Head of caudate nucleus (tissue), 42 donors: ENCODE results near the gene FAM177B.

Source experiments
- DNase-seq, 42 donors: peaks; one replicate each; pipeline versions ENCODE4 v3.0.0 to v3.0.0-alpha.2; 2020 to 2021; ENCODE audit warnings: mixed read lengths in 7 of 42
- intact Hi-C: fragments of 100-400 bp; cut with DNase I; formaldehyde crosslinking; loops from one replicate; pipeline ENCODE4 v1.15.0; 2022

Gene FAM177B

DNA sequence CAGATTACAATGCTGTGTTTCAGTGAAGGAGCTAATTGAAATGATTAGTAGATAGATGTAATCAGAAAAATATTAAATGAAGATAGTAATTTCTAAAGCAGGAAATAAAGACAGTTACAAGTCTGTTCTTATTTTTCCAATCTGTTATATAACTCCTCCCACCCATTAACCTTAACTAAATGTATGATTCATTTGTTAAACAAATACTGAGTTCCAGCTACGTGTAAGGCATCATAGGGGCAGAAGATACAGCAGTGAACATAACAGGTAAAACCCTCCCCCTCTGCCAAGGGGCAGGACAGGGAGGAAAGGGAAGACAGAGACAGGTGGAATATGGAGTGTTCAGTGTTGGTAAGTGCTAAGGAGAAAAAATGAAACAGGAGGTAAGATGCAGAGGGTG, at the start of gene FAM177B:
FAM177B (plus strand) TSS at position 231 of the 400 bp plus-strand sequence. CDS start 9,344 bp downstream, outside the sequence.
- intact Hi-C loops = no loop called here
- peak in 3 of 42 donors; percentile 10 to 27 (median 23) for DNase-seq

DNA sequence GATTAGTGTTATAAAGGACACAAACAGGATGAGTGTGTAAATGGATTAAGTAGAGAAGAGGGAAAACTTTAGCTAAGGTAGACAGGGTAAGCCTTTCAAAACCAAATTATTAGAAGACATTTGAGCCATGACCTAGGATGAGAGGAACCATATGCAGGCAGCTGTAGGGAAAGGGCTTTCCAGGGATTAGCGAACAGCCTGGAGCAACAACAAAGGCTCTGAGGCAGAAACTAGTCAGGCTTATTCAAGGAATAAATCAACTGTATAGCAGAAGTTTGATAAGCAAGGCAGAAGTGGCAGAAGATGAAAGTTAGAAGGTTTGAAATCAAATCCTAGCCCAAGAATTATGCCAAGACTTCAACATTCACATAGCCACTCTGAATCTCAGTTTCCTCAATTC, 46.0 kb upstream of the FAM177B start:
- DNase-seq = no peak
- intact Hi-C loops = no loop called here

DNA sequence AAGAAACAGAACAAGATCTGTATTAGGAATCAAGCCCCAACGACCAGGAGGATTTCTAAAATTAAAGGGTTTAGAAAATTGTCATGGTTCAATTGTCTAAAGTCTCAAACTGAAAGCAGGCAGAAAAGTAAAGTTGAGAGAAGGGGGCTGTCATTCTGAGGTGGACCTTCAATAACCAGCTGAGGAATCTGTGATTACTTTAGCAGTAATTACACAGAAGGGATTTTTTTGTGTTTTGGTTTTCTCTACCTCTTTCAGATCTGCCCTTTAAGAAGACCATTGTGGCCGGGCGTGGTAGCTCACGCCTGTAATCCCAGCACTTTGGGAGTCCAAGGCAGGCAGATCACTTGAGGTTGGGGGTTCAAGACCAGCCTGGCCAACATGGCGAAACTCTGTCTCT, 42.1 kb upstream of the FAM177B start:
- intact Hi-C loops = no loop called here

DNA sequence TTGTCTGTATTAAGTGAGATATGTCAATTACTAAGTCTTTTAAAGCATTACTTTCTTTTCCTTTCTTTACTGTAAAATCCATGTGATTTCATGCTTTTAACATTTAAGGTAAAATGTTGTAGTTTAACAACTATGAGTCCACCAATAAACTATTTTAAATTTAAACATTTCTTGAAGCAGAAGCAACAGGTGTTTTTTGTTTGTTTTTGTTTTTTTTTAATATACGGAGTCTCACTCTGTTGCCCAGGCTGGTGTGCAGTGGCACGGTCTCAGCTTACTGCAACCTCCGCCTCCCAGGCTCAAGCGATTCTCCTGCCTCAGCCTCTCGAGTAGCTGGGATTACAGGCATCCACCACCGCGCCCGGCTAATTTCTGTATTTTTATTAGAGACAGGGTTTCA, 40.3 kb upstream of the FAM177B start:
- no peak for DNase-seq
- intact Hi-C loops = no loop called here

More for the DNA sequence above, 42.1 kb upstream of the FAM177B start:
- no peak for DNase-seq

GRCh38 chr1:222697203-222697602, 39.8 kb upstream of the FAM177B start:
- no peak for DNase-seq
- intact Hi-C loops = no loop called here

DNA sequence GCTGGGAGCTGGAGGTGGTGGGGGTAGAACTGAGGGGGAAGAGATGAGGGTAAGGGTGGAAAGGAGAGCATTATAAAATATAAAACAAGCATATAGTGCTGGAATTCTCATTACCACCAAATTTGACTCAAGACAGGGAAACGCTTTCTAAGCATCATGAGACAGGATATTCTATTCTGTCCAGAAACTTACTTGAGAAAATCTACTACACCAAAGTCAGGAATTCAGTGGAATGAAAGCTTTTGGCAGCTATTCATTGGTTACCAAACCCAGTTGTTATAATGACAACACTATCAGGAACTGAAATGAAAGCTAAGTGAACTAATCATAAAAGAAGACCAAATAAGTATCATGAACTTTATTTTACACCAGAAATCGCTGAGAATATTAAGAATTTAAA, 39.2 kb upstream of the FAM177B start:
- intact Hi-C loops = no loop called here
- no peak for DNase-seq

DNA sequence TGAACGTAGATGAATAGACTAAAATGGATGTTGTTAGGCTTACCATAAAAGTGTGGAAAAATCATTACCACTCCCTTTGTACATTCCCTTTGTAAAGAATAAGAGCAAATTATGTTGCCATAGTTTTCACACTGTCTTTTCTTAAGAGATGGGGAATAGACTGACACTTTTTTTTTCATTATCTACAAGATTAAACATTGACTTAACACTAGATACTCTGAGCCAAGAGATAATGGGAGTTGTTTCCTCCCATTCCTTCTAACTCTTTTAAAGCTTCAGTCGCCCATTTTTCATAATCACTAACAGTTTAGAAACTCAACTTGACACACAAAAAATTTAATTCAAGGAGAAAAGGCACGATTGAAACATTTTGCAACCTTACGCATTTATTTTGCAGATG, 34.8 kb upstream of the FAM177B start:
- intact Hi-C loops = no loop called here
- no peak for DNase-seq

DNA sequence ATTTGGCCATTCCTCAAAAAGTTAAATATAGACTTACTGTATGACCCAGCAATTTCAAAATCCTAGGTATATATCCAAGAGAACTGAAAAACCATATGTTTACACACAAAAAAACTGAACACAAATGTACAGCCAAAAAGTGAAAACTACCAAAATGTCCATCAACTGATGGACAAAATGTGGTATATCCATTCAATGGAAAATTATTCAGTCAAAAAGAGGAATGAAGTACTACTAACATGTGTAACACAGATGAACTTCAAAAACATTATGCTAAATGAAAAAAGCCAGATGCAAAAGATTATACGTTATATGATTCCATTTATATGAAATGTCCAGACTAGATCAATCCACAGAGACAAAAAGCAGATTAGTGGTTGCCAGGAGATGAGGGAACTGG, 32.7 kb upstream of the FAM177B start:
- intact Hi-C loops = no loop called here
- no peak for DNase-seq

- intact Hi-C loops = no loop called here
- no peak for DNase-seq
Measured at GRCh38 chr1:222706815-222707214, 30.2 kb upstream of the FAM177B start.

DNA sequence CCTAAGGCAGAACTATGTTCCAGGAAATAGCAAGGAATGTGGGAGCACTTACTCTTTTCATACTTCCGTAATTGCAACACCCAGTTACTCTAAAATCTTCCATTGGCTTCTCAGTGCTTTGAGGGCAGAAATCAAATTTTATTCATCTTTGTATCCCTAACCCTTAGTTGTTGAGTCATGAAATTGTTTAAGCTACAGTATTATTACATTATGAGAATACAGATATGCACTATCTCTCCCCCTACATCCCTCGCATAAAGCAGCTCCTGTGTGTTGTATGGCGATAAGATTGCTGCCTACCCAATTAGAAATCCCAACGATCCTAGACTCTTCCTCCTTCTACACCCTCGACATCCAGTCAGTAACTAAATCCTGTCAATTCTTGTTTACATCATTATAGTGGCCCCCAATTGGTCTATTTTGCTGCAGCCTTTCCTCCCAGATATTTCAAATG, 27.3 kb upstream of the FAM177B start:
- no peak for DNase-seq
- intact Hi-C loops = loop anchor here (10.0 kb wide), 2 partner anchors 65 to 245 kb away; no protein-coding TSS in a partner anchor

DNA sequence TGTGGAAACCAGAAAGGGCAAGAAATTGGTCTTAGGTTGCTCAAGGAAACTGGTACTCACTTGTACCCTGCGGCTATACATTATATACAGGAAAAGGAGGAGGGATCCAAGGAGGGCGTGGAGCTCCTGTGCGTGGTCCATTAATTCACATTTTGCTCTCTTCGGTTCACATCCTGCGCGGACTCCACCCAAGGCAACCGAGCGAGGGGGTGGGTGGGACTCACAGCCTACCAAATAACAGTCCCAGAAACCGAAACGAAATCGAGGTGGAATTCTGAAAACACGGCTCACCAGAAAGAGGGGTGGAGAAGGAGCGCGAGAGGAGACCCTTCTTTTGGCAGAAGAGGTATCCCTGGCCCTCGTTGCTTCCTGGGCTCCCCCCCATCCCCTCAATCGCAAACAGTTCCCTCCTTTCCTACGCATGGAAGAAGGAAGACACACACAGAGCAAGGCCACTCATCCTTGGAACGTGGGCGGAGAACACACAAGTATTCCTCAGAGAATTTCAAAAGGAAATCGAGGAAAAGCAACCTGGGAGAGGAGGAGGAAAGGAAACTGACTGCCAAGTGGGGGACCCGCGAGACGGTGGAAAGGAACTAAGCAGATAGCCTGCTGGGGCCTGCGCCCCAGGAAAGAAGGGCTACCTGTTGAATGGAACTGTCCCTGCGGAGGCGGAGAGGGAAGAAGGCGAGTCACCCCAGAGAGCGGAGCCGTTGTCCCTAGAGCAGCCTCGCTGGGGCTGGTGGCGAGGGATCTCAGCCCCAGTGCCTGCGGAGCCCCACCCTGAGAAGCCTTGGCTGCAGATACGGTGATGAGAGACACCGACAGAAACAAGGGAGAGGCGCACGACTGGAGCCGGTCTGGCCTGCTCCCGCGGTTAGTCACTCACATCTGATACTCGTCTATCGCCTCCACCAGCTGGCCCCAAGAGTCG, 25.4 kb upstream of the FAM177B start:
- DNase-seq = peak; percentile 30 to 83 (median 60)
- intact Hi-C loops = loop anchor here (10.0 kb wide), 2 partner anchors 67 to 247 kb away; no protein-coding TSS in a partner anchor

DNA sequence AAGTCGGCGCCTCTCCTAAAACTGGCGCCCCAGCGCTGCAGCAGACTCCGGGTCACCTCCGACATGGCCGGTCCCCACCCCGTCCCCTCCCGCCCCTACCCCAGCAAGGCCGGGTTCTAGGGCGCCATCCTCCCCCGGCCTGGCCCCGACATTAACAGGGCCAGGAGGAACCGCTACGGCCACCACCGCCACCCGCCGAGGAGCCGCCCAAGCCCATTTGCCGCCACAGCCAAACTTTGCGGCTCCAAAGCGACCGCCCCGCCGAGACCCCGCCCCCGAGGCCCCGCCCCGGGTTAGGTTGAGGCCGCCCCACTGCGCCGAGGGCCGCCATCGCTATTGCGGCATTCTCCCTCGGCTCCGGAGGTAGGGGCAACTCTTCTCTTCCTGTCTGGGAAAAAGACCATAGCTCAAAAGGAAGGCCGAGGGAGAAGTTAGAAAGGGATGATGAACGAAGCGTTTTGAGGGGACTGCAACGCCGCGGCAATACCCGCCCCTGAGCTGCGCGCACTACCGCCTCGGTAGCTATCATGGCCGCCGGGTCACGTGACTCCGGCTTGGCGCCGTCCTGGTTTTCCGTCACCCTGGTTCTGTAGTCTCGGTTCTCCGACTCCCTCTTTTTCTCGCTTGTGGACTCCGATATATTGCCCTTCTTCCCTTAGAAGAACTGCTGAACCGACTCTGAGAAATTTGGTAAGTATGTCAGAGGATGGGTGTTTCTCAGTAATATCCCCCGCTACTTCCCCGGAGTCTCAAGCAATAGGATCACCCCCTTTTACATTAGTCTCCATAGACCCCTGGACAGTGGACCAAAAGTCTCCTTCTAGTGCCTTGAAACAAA, 24.5 kb upstream of the FAM177B start, which contains the start of the genes AIDA and BROX:
AIDA (minus strand) TSS at position 239 of the 838 bp plus-strand sequence; CDS start at position 65, 174 bp downstream.
BROX (plus strand) TSS at position 312 of the 838 bp plus-strand sequence. CDS start 3,136 bp downstream, outside the sequence.
- DNase-seq = peak; percentile 84 to 98 (median 96)
- intact Hi-C loops = loop anchor here (10.0 kb wide), 2 partner anchors 68 to 248 kb away; no protein-coding TSS in a partner anchor

DNA sequence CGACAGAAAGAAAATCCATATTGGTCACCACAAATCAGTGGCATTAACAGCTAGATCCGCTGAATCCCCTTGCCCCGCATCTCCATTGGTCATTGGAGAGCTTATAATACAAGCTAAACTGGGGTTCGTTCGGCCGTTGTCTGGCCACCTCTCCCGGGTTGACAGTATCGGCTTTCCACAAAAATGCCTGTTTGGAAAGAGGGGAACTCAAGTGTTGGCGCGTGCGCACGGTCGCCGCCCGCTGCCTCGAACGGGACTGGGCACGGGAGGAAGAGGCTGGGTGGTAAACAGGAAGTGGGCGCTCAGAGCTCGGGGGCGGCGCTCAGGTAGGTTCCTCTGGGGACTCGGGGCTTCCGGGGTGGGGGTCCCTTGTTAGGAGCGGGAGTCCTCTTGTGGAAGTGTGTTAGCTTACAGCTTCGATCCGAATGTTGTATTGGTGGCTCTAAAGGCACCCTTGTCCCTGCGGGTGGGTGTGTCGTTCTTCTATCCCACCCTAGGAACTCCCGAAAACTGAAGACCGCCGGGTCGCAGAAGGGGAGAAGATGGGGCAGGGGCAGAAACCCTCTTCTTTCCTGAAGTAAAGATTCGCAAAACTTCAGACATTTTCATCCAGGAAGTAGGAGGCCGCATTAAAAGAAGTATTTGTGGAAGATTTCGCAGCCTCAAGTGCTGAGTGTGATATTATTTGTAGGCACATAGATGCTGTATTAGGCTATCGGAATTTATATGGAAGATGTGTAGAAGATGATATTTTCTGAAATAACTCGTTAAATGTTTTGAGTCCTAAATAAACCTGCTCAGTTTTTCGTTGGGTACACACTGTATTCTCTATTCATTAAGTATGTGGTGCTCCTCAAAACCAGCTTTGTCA, 23.7 kb upstream of the FAM177B start:
- DNase-seq = peak; percentile 86 to 97 (median 92)
- intact Hi-C loops = loop anchor here (10.0 kb wide), 2 partner anchors 69 to 249 kb away; no protein-coding TSS in a partner anchor

DNA sequence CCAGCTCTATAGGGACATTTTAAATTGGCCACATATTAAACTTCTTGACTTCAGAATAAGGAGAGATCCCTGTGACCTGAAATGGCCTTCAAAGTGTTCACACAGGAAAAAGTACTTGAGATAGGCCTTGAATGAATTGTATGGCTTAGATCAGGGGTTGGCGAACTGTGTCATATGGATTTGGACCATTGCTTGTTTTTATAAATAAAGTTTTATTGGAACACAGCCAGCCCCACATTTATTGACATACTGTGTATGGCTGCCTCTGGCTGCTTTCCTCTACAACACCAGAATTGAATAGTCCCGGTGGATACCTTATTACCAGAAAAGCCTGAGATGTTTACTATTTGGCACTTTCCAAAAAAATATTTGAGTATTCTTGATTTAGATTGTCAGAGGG, 20.6 kb upstream of the FAM177B start:
- DNase-seq = no peak
- intact Hi-C loops = loop anchor here (10.0 kb wide), 2 partner anchors 72 to 252 kb away; no protein-coding TSS in a partner anchor

- intact Hi-C loops = no loop called here
- peak in 1 of 42 donors; percentile 52 for DNase-seq
Measured at GRCh38 chr1:222728746-222729145, 8.3 kb upstream of the FAM177B start.

- intact Hi-C loops = no loop called here
- DNase-seq = no peak
Measured at GRCh38 chr1:222730866-222731265, 6.1 kb upstream of the FAM177B start.

GRCh38 chr1:222732216-222733159, 4.5 kb upstream of the FAM177B start:
- intact Hi-C loops = no loop called here
- no peak for DNase-seq
